HepG2 (cell line): ENCODE results near the gene CEP78. TPM values are rescaled to one million over a fixed set of nuclear protein-coding genes. Genes with fewer than 3 reads are reported as not detected.

Experiments
- ATAC-seq: fragments of 200-7000 bp; cut with Tn5 transposase; 3 replicates; pipeline ENCODE4 v1.9.1; 2020; ENCODE audit warnings: mild to moderate bottlenecking, moderate library complexity
- BruUV-seq: library from RNA; stranded (reverse); fragments of 400-500 nt; replicated peaks from 2 replicates; lab custom pipeline; 2021; lab: Mats Ljungman, UMichigan
- CTCF ChIA-PET: fragments of 300-600 bp; formaldehyde crosslinking; extraction: SDS; loops from one replicate; lab custom pipeline; 2021; ENCODE audit warnings: low total read pairs, inconsistent platforms, low intra/inter-chr PET ratio; lab: Yijun Ruan, JAX
- POLR2A ChIA-PET: fragments of 350-600 bp; sonication (Branson Sonifier 250); formaldehyde crosslinking; loops from one replicate; lab custom pipeline; 2020; ENCODE audit warnings: antibody characterized with exemption, inconsistent platforms; lab: Yijun Ruan, JAX
- DNase-seq: peaks from one replicate; pipeline ENCODE4 v3.0.0-alpha.2; 2015; ENCODE audit warnings: low spot score
- FAIRE-seq: peaks from 3 replicates; lab custom pipeline; 2011; peaks lifted over from hg19 to GRCh38; lab: Jason Lieb, UNC
- H2AFZ ChIP-seq: one replicate; pipeline ENCODE4 v1.6.1; 2011; ENCODE audit warnings: low read length, inconsistent platforms
- H3K27ac ChIP-seq: fragments of 300-600 bp; 3 replicates; pipeline ENCODE4 v1.8.0; 2011; ENCODE audit warnings: mixed run types, mild to moderate bottlenecking, mixed read lengths, low read length, inconsistent platforms; ENCODE audit not compliant: insufficient read depth; ENCODE audit errors: extremely low read length
- H3K27me3 ChIP-seq, 2 experiments: fragments of 200-600 bp in 1 of 2; 2 replicates in 1 of 2; 3 replicates in 1 of 2; pipeline versions ENCODE4 v1.6.0 to v1.8.0; 2011; ENCODE audit warnings: low read length in 2 of 2, mild to moderate bottlenecking in 2 of 2, moderate library complexity in 2 of 2, inconsistent platforms in 1 of 2; ENCODE audit not compliant: insufficient read depth in 2 of 2, control insufficient read depth in 1 of 2
- H3K36me3 ChIP-seq, 2 experiments: fragments of 200-600 bp in 1 of 2; replicated peaks in 1 of 2; 2 replicates in 1 of 2; 3 replicates in 1 of 2; pipeline versions ENCODE4 v1.5.1 to v1.8.0; 2011; ENCODE audit warnings: low read length in 2 of 2, inconsistent platforms in 1 of 2; ENCODE audit not compliant: insufficient read depth in 2 of 2, control insufficient read depth in 1 of 2
- H3K4me1 ChIP-seq: 2 replicates; pipeline ENCODE4 v1.5.1; 2012; ENCODE audit warnings: low read length, inconsistent platforms; ENCODE audit not compliant: insufficient read depth
- H3K4me2 ChIP-seq: 2 replicates; pipeline ENCODE4 v1.6.0; 2011; ENCODE audit warnings: low read depth, low read length, inconsistent platforms
- H3K4me3 ChIP-seq, 3 experiments: fragments of 200-600 bp in 1 of 3; sonication (generic), shearing (Covaris generic) in 1 of 3; replicated peaks in 1 of 3; 2 replicates each; pipeline ENCODE4 v1.5.1; 2011 to 2016; ENCODE audit warnings: low read length in 3 of 3, inconsistent platforms in 2 of 3, low read depth in 2 of 3, mild to moderate bottlenecking in 2 of 3, control low read depth in 1 of 3, mixed read lengths in 1 of 3; ENCODE audit not compliant: insufficient read depth in 1 of 3
- H3K79me2 ChIP-seq: one replicate; pipeline ENCODE4 v1.6.1; 2011; ENCODE audit warnings: low read length, inconsistent platforms; ENCODE audit not compliant: insufficient read depth
- H3K9ac ChIP-seq: 2 replicates; pipeline ENCODE4 v1.6.0; 2011; ENCODE audit warnings: mild to moderate bottlenecking, low read depth, low read length, inconsistent platforms; ENCODE audit not compliant: insufficient read depth
- H3K9me3 ChIP-seq: 2 replicates; pipeline ENCODE4 v1.5.1; 2012; ENCODE audit warnings: mild to moderate bottlenecking, low read length
- H4K20me1 ChIP-seq: 2 replicates; pipeline ENCODE4 v1.6.0; 2011; ENCODE audit warnings: inconsistent platforms, mild to moderate bottlenecking, low read length, moderate library complexity; ENCODE audit not compliant: insufficient read depth
- BCLAF1 ChIP-seq: fragments of 450-650 bp; IDR thresholded peaks from 2 replicates; pipeline ENCODE4 v1.6.1; 2017; ENCODE audit warnings: mild to moderate bottlenecking
- KLF16 ChIP-seq, 2 experiments: sonication (generic) in 1 of 2; formaldehyde crosslinking in 1 of 2; IDR thresholded peaks; 2 replicates each; pipeline versions ENCODE4 v1.6.1 to v1.8.0; 2016 to 2023; ENCODE audit warnings: missing genetic modification reagents in 2 of 2, missing compliant biosample characterization in 1 of 2
- NKX3-1 ChIP-seq: sonication (generic); formaldehyde crosslinking; IDR thresholded peaks from 2 replicates; pipeline ENCODE4 v1.5.0; 2020; ENCODE audit warnings: missing genetic modification reagents
- PATZ1 ChIP-seq: sonication (generic); formaldehyde crosslinking; IDR thresholded peaks from 2 replicates; pipeline ENCODE4 v1.4.0; 2020; ENCODE audit warnings: missing genetic modification reagents
- REXO4 ChIP-seq: sonication (generic); formaldehyde crosslinking; IDR thresholded peaks from 2 replicates; pipeline ENCODE4 v1.8.0; 2022; ENCODE audit warnings: missing genetic modification reagents, mild to moderate bottlenecking, borderline replicate concordance
- SAFB2 ChIP-seq: sonication (generic); formaldehyde crosslinking; IDR thresholded peaks from 2 replicates; pipeline ENCODE4 v1.5.1; 2020; ENCODE audit warnings: missing genetic modification reagents, low read depth, mild to moderate bottlenecking, borderline replicate concordance
- SIN3B ChIP-seq: fragments of 150-350 bp; IDR thresholded peaks from 2 replicates; pipeline ENCODE4 v1.6.1; 2014; ENCODE audit warnings: low read length
- ZNF263 ChIP-seq: sonication (generic); formaldehyde crosslinking; IDR thresholded peaks from 2 replicates; pipeline ENCODE4 v1.4.0; 2020; ENCODE audit warnings: missing genetic modification reagents
- ZNF766 ChIP-seq: sonication (generic); formaldehyde crosslinking; IDR thresholded peaks from 2 replicates; pipeline ENCODE4 v1.5.0; 2020; ENCODE audit warnings: missing genetic modification reagents, borderline replicate concordance
- WGBS: methylation state at CpG from one replicate; pipeline ENCODE4 v1.1.6; 2017; ENCODE audit warnings: low lambda C conversion rate; 5-methylcytosine and 5-hydroxymethylcytosine counted together
- in situ Hi-C: cut with HindIII; loops from 2 replicates; pipeline ENCODE4 v1.10.0; 2017; ENCODE audit warnings: low pct_unique_long_range_greater_than_20kb; ENCODE audit not compliant: extremely low pct_ligation_motif_present
- intact Hi-C: fragments of 100-400 bp; cut with micrococcal nuclease; formaldehyde crosslinking; loops from one replicate; pipeline ENCODE4 v1.10.0; 2022; ENCODE audit not compliant: unreplicated experiment
- polyA plus RNA-seq, 8 experiments: library from polyadenylated mRNA; depleted of rRNA in 3 of 8; stranded (reverse) in 7 of 8; unstranded in 1 of 8; fragments of >200 nt; fragmentation: Illumina TruSeq in 4 of 8; extraction: Trizol in 4 of 8; gene quantifications; 2 replicates each; pipeline versions ENCODE4 v1.2.1 to v1.2.3, GENCODE V29; 2011 to 2016; ENCODE audit warnings: low read depth in 4 of 8, missing spikeins in 1 of 8, mixed read lengths in 1 of 8; ENCODE audit not compliant: insufficient read depth in 1 of 8
- total RNA-seq, 5 experiments: library from RNA; depleted of rRNA; stranded (reverse); fragments of >200 nt; fragmentation: Illumina TruSeq; extraction: Trizol; gene quantifications; 2 replicates each; pipeline ENCODE4 v1.2.3, GENCODE V29; 2016; ENCODE audit warnings: low read depth in 1 of 5

The CEP78 gene
- total and polyA plus RNA-seq, 2 of the 13 experiments (the other 11 are each of a cell fraction or from before 2014, with no cell fraction given) = 5.1 to 30.8 TPM

GRCh38 chr9:78214492-78214891 lies 21.4 kb upstream of the CEP78 start:
- Histone ChIP-seq H3K4me2 (no peak overlapping the region), H2AFZ (no peak overlapping the region), H3K79me2 (no peaks in the 10 kb centered on the region), H3K36me3 (no peaks in the 10 kb centered on the region), H3K27me3 (peaks cover 1 to 10% of the 10 kb centered on the region in 2 experiments; a peak in 1 of 5 replicates), H3K9me3 (no peaks in the 10 kb centered on the region), H4K20me1 (no peaks in the 10 kb centered on the region), H3K27ac (no peak overlapping the region), H3K9ac (no peak overlapping the region), H3K4me1 (no peaks in the 10 kb centered on the region), H3K4me3 (no peak overlapping the region)
- in situ Hi-C loops = loop anchor here (10.0 kb wide), 1 partner anchor 180 kb away; the partner anchor contains the start of gene GNAQ
- POLR2A ChIA-PET = no interaction called here
- ATAC-seq = no peak
- TF ChIP-seq ZNF766 (CRISPR knock-in tag) (no peak), SAFB2 (no peak), SIN3B (no peak), NKX3-1 (no peak), PATZ1 (CRISPR knock-in tag) (no peak), ZNF263 (CRISPR knock-in tag) (no peak), BCLAF1 (no peak), KLF16 (CRISPR knock-in tag; IDR thresholded peaks at IDR 0.05) (no peak), REXO4 (CRISPR knock-in tag) (no peak)
- intact Hi-C loops = no loop called here
- DNase-seq = no peak
- no peak for FAIRE-seq
- no TSS peak for BruUV-seq
- 11% methylated on average over 1 of the region's 1 CpG for WGBS
- CTCF ChIA-PET = no interaction called here
